Measurements from ENCODE around the gene PDCD1.

The PDCD1 gene

GRCh38 chr2:241895712-241896641 lies 37.3 kb upstream of the PDCD1 start:
- peak; percentile 35 for DNase-seq

- DNase-seq: no peak
These were observed 36.7 kb upstream of the PDCD1 start for GRCh38 chr2:241895427-241895711.

DNA sequence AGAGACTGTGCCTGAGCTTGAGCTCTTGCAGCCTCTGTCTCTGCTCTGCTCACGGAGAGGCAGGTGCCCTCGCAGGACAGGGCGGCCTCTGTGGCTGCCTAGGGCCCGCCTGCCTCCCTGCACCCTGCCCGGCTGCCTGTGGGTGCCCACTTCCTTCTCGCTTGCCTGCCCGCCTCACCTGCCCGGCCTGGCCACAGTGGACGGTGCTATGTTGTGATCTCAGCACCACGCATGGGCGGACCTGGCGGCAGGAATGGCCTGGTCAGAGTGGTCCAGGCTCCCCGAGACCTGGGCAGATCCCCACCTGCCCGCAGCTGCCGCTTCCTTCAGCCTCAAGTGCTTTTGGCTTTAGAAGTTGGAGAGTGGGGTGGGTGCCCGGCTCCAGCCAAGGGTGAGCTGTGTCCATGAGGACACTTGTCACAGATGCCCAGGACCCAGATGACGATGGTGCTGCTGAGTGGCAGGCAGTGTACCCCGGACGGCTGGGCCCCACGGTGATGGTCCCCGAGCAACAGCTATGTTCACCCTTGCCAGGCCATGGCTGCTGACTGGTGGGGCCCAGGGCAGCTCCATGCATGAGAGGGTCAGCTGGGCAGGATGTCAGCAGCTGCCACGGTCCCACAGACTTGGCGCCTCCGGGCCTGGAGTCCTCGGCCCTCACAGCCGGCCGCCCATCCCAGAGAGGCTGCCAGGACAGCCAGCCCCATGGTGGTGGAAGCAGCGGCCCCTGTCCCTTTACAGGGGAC lies 36.2 kb upstream of the PDCD1 start:
- DNase-seq: peak; percentile 6

GRCh38 chr2:241894056-241894641 lies 35.5 kb upstream of the PDCD1 start:
- peak; percentile 0 for DNase-seq

DNA sequence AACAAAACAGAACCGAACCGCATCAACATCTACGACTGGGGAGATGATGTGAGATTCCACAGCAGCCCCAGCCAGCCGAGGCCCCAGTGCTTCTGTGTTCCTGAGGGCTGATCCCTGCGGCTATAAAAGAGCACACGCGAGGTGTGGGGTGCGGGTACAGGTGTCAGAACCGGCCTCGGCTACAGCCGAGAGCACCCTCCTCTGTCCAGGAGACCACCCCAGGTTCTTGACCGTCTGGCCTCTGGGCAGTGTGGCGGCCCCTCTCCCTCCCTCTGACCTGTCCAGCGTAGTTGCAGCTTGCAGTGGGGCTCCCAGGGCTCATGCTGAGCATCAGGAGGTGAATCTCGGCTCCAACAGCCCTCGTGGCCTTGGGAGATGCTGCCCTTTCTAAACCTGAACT lies 34.6 kb upstream of the PDCD1 start:
- peak; percentile 0 for DNase-seq

- peak; percentile 6 for DNase-seq
These were observed 33.8 kb upstream of the PDCD1 start for GRCh38 chr2:241892299-241893137.

DNA sequence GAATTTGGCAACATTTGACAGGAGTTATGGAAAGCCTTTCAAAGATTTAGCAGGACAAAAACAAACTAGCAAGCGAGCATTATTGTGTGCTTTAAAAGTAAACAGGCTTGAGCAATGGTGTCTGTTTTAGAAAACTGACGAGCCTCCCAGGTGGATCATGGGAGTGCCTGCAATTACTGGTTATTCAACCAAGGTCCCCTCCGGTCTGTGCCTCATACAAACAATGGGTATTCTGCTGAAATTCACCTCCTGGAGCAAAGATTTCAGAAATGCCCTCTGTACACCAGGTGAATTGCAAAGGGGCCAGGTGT lies 33.2 kb upstream of the PDCD1 start:
- DNase-seq: no peak

- DNase-seq: no peak
These were observed 32.8 kb upstream of the PDCD1 start for GRCh38 chr2:241891315-241891987.

GRCh38 chr2:241890524-241891235 lies 32.0 kb upstream of the PDCD1 start:
- no peak for DNase-seq

DNA sequence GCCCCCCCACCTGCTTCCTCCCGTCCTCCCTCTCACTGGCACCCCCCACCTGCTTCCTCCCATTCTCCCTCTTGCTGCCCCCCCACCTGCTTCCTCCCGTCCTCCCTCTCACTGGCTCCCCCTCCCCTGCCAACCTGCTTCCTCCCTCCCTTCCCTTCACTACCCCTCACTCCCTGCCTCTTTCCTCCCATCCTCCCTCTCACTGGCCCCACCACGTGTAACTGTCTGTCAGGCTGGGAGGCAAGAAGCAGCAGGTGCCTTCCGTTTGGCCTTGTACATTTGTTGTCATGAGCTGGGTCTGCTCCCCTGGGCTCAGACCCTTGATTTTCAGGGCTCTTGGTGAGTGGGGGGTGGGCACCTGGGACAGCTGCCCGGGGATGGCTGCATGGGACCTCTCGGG lies 29.9 kb upstream of the PDCD1 start:
- no peak for DNase-seq

GRCh38 chr2:241887806-241888522 lies 29.3 kb upstream of the PDCD1 start:
- DNase-seq: no peak

DNA sequence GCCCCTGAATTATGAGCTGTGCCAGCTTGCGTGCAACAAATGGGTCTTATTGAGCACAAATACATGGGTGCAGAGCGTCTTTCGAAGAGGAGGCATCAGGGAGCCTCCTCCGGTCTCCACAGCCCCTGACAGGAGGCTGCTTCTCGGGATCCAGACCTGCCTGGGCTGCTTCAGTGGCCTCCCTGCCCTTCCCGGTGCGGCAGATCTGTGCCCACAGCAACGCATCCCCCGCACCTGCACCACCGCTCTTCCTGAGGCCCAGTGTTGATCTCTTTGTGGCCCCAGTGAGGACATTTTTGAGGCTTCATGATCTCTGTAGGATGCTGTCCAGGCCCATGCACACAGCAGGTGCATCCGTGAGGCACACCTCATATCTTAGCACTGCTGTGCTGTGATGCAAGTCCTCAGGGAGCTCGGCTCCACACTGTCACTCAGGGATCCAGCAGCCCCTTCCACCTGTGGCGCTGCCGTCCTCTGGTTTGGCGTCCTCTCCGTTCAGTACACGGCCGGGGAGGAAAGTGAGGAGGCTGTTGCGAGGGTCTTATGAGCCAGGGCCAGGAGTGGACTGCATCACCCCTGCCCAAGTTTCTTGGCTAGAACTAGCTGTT lies 28.2 kb upstream of the PDCD1 start:
- DNase-seq: no peak

DNA sequence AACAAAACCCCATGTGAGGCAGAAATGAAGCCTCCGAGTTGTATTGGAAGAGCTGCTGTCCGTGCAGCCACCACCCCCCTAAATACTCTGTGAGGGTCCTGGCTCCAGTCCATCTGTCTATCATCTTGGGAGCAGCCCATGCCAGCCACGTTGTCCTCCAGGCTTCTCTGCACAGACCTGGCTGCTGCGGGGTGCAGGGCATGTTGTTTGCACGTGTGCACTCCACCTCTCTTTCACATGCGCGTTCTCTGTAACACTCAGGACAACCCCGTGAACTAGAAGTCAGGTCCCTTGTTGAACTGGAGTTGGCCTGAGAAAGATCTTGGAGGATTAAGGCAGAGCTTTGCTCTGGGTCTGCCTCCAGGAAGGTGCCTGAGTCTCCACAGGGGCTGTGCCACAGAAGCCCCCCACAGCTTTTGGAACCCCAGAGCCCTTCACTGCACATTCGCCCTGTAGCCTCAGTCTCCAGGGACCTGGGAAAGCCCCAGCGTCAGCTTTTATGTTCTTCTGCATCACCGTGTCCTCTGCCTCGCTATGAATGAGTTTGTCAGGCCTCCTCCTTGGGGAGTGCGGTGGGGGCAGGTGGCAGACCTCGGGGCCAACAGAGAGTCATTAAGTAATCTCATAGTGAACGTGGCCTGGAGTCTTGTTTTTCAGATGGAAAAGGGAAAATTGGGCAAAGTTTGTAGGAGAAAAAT lies 27.4 kb upstream of the PDCD1 start:
- no peak for DNase-seq

GRCh38 chr2:241885291-241885945 lies 26.7 kb upstream of the PDCD1 start:
- no peak for DNase-seq

- DNase-seq: no peak
These were observed 26.2 kb upstream of the PDCD1 start for GRCh38 chr2:241884951-241885290.

GRCh38 chr2:241882091-241882625 lies 23.5 kb upstream of the PDCD1 start:
- DNase-seq: peak; percentile 72

DNA sequence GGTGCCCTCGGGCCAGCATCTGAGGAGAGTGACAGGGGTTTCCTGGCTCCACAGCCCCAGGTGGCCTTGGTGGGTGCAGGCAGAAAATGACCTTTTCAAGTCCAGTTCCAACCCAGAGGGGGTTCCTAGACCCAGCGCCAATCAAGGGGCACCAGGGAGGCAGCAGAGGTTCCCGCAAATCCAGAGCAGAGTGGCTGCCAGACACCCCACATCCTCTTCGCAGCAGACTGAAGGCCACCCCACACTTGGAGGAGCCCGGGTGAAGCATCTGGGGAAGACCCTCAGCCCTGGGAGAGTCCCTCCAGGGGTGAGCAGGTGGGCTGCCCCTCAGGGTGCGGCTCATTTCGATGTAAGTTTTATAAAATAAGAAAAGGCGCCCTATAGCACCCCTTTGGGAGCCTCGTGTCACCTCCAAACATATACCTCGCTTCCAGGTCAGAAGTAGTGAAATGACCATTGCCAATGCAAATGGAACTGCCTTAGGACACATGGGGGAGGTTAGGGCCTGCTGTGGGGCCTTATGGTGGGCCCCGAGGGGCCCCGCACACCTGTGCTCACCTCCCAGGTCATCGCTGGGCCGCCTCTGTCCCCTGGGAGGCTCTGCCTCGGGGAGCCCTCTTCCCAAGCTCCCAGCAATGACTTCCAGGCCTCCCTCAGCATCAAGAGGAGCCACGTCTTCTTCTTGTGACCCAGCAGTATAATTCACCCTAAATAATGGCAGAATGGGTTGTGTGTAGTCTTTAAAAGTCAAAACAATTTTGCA lies 21.8 kb upstream of the PDCD1 start:
- DNase-seq: no peak

- DNase-seq: no peak
These were observed 20.6 kb upstream of the PDCD1 start for GRCh38 chr2:241879326-241879725.

All from right kidney (tissue), 1 donor.